T-helper 22 cell (primary cell): ENCODE results near the gene MFN1.

Source experiments
- DNase-seq: peaks from one replicate; pipeline ENCODE4 v3.0.0-alpha.2; 2020; ENCODE audit warnings: low read depth

Gene MFN1

GRCh38 chr3:179336345-179336929, 11.1 kb upstream of the MFN1 start:
- DNase-seq, result no peak

- DNase-seq, result no peak
These were observed 960 bp downstream of the MFN1 start for GRCh38 chr3:179348325-179349013.

GRCh38 chr3:179355996-179356395, 8.5 kb downstream of the MFN1 start:
- DNase-seq, result no peak

GRCh38 chr3:179363332-179363731, 15.8 kb downstream of the MFN1 start:
- no peak for DNase-seq

DNA sequence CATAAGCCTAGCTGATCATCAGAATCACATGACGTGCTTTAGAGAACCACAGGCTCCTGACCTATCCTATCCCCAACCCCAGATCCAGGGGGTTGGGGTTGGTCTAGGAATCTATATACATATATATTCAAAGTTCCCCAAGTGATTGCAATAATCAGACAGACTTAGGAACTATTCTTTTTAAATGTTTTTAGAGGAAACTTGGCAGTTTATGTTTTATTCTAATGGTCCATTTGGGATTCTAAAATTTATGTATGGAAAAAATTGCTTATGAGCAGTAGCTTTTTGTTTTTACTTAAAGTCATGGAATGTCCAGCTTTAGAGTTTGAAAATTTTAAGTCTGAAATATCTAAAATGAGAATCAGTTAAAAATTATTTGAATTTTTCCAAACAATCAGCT, 22.1 kb downstream of the MFN1 start:
- no peak for DNase-seq

- DNase-seq, result no peak
These were observed 26.4 kb downstream of the MFN1 start for GRCh38 chr3:179373938-179374337.

GRCh38 chr3:179375091-179375999, 27.8 kb downstream of the MFN1 start:
- DNase-seq, result no peak

DNA sequence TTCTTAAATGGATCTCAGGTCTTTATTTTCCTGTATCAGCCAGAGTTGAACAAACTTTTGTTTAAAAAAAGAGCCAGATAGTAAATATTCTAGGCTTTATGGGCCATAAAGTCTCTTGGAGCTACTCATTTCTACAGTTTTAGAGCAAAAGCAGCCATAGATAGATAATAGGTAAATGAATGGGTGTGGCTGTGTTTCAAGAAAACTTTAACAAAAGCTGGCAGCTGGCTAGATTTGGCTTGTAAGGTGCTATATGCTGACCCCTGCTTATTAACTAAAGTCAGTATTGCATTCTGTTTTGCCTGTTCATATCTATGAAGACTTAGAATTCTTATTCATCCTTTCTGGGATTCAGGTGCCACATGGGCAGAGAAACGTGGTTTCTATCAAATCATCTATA, 29.0 kb downstream of the MFN1 start:
- DNase-seq, result no peak

DNA sequence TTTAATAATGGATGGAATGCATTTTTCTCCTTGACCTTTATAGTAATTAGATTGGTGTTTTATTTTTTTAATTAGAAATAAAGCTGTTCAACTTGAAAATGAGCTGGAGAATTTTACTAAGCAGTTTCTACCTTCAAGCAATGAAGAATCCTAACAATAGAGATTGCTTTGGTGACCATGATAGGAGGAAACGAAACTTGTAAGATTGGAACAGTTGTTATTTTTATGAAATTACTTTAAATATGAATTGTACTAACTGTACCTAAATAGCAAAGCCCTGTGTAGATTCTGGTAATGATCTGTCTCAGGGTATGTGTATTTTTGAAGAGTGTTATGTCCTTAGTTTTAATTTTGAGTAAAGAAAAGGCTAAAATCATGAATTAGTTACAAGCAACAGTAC, 44.4 kb downstream of the MFN1 start:
- no peak for DNase-seq

- DNase-seq, result no peak
These were observed 51.2 kb downstream of the MFN1 start for GRCh38 chr3:179398574-179399231.

GRCh38 chr3:179401561-179401960, 54.1 kb downstream of the MFN1 start:
- DNase-seq, result no peak

DNA sequence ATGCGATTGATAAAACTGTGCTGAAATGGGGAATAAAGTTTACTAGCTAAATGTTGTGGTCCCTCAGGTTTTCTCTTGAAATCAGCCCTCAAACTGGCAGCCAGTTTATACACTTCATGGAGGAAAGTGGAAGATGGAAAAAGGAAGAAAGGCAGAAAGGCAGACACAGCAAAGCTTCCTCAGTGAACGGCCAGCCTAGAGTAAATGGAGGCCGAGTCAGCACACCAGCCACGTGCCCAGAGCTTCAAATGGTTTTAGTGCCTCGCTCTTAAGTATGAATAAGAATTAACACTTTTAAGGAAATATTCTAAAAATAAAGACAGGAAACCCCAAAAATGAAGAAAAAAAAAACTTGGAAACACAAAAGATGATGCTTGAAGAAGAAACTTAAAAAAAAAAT, 55.5 kb downstream of the MFN1 start:
- DNase-seq, result no peak

- no peak for DNase-seq
These were observed 56.8 kb downstream of the MFN1 start for GRCh38 chr3:179404307-179404706.

DNA sequence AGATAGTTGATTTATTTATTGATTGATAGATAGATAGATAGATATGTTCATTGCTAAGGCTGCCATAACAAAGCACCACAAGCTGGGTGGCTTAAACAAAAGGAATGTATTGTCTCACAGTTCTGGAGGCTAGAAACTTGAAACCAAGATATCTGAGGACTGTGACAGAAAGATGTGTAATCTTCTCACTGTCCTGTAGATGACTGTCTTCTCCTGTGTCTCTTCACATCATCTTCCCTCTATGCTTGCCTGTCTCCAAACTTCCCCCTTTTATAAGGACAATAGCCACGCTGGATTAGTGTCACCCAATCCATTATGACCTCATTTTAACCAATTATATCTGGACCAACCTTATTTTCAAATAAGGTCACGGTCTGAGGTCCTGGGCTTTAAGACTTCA, 62.8 kb downstream of the MFN1 start:
- no peak for DNase-seq

- no peak for DNase-seq
These were observed 63.5 kb downstream of the MFN1 start for GRCh38 chr3:179410999-179411398.

DNA sequence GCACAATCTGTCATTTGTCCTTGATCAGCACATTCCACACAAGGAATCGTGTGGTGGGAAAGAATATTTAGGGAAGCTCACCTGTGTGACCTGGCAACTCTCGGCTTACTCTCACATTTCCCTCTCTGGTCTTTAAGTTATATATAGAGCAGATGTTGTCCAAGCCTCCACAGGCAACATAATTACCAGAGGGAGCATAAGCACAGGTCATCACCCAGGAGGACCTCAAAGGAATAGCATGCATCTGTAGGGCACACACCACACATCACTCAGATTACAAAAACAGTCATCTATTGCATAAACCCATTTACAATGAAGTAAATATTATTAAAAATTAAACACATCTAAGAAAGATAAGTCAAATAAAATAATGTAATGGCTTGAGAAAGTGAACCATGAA, 67.3 kb downstream of the MFN1 start:
- DNase-seq, result no peak

DNA sequence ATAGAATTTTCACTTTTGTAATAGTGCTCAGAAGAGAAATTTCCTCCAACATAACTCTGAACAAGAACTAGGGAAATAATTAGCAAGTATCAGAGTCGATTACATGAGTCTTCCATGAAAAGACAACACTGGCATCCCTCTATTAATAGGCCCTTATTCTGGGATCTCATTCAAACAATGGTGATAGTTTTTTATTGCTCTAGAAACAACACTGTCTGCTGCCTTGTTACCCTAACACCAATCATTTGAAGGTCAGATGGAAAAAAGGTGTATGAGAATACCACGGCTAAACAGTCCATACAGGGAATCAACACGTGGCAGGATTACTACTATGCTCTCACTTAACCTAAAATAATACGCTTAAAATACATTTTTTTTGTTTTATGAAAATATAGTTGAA, 67.9 kb downstream of the MFN1 start:
- no peak for DNase-seq

- DNase-seq, result no peak
These were observed 69.2 kb downstream of the MFN1 start for GRCh38 chr3:179416681-179417080.

- DNase-seq, result no peak
These were observed 71.1 kb downstream of the MFN1 start for GRCh38 chr3:179418610-179419009.

DNA sequence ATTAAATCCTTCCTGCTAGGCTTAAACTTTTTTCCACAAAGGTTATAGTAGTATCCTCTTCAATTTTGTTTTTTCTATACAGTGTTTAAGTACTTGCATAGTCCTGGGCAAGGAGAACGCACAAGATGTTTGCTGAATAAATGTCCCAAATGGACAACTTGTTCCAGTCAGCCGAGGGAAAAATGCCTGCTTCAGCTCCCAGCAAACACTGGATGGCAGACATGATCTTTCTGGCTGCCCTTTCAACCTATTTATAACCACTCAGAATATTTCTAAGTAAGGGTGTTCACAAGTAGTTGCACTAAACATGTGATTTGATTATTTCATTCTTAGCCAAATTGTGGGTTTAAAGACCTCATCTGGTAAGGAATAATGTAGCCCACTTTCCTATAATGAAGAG, 74.0 kb downstream of the MFN1 start:
- no peak for DNase-seq

- DNase-seq, result no peak
These were observed 77.6 kb downstream of the MFN1 start for GRCh38 chr3:179425075-179425474.

DNA sequence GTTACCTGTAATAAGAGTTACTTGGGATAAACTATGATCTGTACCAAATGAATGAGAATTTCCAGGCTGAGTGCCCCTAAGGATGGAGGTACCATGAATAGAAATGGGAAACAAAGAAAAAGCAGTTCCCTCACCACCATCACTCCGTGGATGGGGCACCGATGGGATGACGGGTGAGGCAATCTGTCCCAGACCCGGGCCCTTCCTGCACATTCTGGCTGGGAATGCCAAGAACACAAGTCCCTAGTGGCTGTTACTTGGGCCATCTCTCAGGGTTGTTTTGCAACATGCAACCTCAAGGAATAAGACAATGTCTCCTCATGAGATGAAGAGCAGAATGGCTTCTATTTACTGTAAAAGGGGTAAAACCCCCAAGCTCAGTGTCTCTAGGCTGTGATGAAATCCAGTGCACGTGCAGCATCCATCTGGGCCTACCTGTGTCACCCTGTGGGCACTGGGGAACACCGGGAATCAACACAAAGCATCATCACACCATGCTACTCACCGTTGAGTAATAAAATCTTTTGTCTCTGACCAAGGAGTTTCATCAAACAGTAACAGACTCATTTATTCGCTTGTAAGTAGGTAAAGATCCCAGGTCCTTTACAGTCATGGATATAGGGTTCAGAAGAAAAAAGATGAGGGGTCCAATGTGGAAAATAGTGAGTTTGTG, 81.5 kb downstream of the MFN1 start:
- no peak for DNase-seq
